Measurements from ENCODE around the gene CPB2.

The CPB2 gene

GRCh38 chr13:46136688-46137087 is 31.9 kb upstream of the CPB2 start:
- Histone ChIP-seq H3K36me3 (replicated peaks) (no peaks in the 10 kb centered on the region), H3K27me3 (ENCODE audit: low read depth) (no peaks in the 10 kb centered on the region), H3K4me3 (no peak overlapping the region), H3K4me1 (no peaks in the 10 kb centered on the region), H3K9me3 (no peaks in the 10 kb centered on the region)
- in situ Hi-C loops (cut with MboI; ENCODE audit: low sequenced_read_pairs), result loop anchor here (25.0 kb wide), 1 partner anchor 524 kb away; the partner anchor contains the start of gene ERICH6B
- DNase-seq (ENCODE audit: low spot score in 2 of 2), result no peak

- Histone ChIP-seq H3K4me3 (no peak overlapping the region), H3K9me3 (no peaks in the 10 kb centered on the region), H3K36me3 (replicated peaks) (no peaks in the 10 kb centered on the region), H3K27me3 (ENCODE audit: low read depth) (no peaks in the 10 kb centered on the region), H3K4me1 (no peaks in the 10 kb centered on the region)
- DNase-seq (ENCODE audit: low spot score in 2 of 2), result no peak
- in situ Hi-C loops (cut with MboI; ENCODE audit: low sequenced_read_pairs), result loop anchor here (25.0 kb wide), 1 partner anchor 523 kb away; the partner anchor contains the start of gene ERICH6B
Measured at GRCh38 chr13:46134961-46135522, 30.2 kb upstream of the CPB2 start.

DNA sequence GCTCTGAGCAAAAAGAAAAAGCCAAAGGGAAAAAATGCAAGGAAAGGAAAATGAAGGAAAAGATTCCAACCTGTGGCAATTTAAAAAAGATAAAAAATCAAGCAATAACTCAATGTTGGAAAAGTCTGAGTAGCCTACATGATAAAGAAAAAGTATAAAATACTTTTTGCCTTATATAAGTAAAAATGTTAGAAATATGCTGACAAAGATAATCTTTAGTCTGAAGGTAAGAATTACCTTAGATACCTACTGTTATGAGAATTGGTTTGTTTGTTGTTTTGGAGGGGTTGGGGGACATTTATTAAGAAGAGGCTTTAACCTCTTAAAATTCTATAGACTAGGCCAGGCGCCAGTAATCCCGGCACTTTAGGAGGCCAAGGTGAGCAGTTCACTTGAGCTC is 29.7 kb upstream of the CPB2 start:
- in situ Hi-C loops (cut with MboI; ENCODE audit: low sequenced_read_pairs), result loop anchor here (25.0 kb wide), 1 partner anchor 522 kb away; the partner anchor contains the start of gene ERICH6B
- Histone ChIP-seq H3K36me3 (replicated peaks) (no peaks in the 10 kb centered on the region), H3K4me1 (no peaks in the 10 kb centered on the region), H3K9me3 (no peaks in the 10 kb centered on the region), H3K4me3 (no peak overlapping the region), H3K27me3 (ENCODE audit: low read depth) (no peaks in the 10 kb centered on the region)
- no peak for DNase-seq (ENCODE audit: low spot score in 2 of 2)

GRCh38 chr13:46132109-46132508 is 27.3 kb upstream of the CPB2 start:
- H3K27me3 ChIP-seq (ENCODE audit: low read depth), result no peaks in the 10 kb centered on the region; the same call in 1 of the 2 replicates
- no peaks in the 10 kb centered on the region for H3K36me3 ChIP-seq (replicated peaks)
- in situ Hi-C loops (cut with MboI; ENCODE audit: low sequenced_read_pairs), result loop anchor here (25.0 kb wide), 1 partner anchor 520 kb away; the partner anchor contains the start of gene ERICH6B
- no peaks in the 10 kb centered on the region for H3K9me3 ChIP-seq
- H3K4me1 ChIP-seq, result no peaks in the 10 kb centered on the region
- H3K4me3 ChIP-seq, result no peak overlapping the region
- DNase-seq (ENCODE audit: low spot score in 2 of 2), result no peak

- Histone ChIP-seq H3K27me3 (ENCODE audit: low read depth) (no peaks in the 10 kb centered on the region; the same call in 1 of the 2 replicates), H3K36me3 (replicated peaks) (no peaks in the 10 kb centered on the region), H3K9me3 (no peaks in the 10 kb centered on the region), H3K4me1 (no peaks in the 10 kb centered on the region), H3K4me3 (no peak overlapping the region)
- in situ Hi-C loops (cut with MboI; ENCODE audit: low sequenced_read_pairs), result loop anchor here (25.0 kb wide), 1 partner anchor 519 kb away; the partner anchor contains the start of gene ERICH6B
- no peak for DNase-seq (ENCODE audit: low spot score in 2 of 2)
Measured at GRCh38 chr13:46131705-46132104, 26.9 kb upstream of the CPB2 start.

- no peak for DNase-seq (ENCODE audit: low spot score in 2 of 2)
- no peaks in the 10 kb centered on the region for H3K4me1 ChIP-seq
- H3K27me3 ChIP-seq (ENCODE audit: low read depth), result no peaks in the 10 kb centered on the region; the same call in 1 of the 2 replicates
- H3K4me3 ChIP-seq, result no peak overlapping the region
- no peaks in the 10 kb centered on the region for H3K9me3 ChIP-seq
- in situ Hi-C loops (cut with MboI; ENCODE audit: low sequenced_read_pairs), result loop anchor here (25.0 kb wide), 1 partner anchor 518 kb away; the partner anchor contains the start of gene ERICH6B
- no peaks in the 10 kb centered on the region for H3K36me3 ChIP-seq (replicated peaks)
Measured at GRCh38 chr13:46129955-46130618, 25.3 kb upstream of the CPB2 start.

GRCh38 chr13:46129124-46129523 is 24.3 kb upstream of the CPB2 start:
- Histone ChIP-seq H3K9me3 (no peaks in the 10 kb centered on the region), H3K27me3 (ENCODE audit: low read depth) (no peaks in the 10 kb centered on the region; the same call in 1 of the 2 replicates), H3K4me3 (no peak overlapping the region), H3K36me3 (replicated peaks) (no peaks in the 10 kb centered on the region), H3K4me1 (no peaks in the 10 kb centered on the region)
- no peak for DNase-seq (ENCODE audit: low spot score in 2 of 2)
- in situ Hi-C loops (cut with MboI; ENCODE audit: low sequenced_read_pairs), result loop anchor here (25.0 kb wide), 1 partner anchor 517 kb away; the partner anchor contains the start of gene ERICH6B

- Histone ChIP-seq H3K27me3 (ENCODE audit: low read depth) (no peaks in the 10 kb centered on the region; the same call in 1 of the 2 replicates), H3K4me3 (no peak overlapping the region), H3K4me1 (no peaks in the 10 kb centered on the region), H3K9me3 (no peaks in the 10 kb centered on the region), H3K36me3 (replicated peaks) (no peaks in the 10 kb centered on the region)
- no peak for DNase-seq (ENCODE audit: low spot score in 2 of 2)
- in situ Hi-C loops (cut with MboI; ENCODE audit: low sequenced_read_pairs), result loop anchor here (25.0 kb wide), 1 partner anchor 515 kb away; the partner anchor contains the start of gene ERICH6B
Measured at GRCh38 chr13:46127358-46128023, 22.7 kb upstream of the CPB2 start.

DNA sequence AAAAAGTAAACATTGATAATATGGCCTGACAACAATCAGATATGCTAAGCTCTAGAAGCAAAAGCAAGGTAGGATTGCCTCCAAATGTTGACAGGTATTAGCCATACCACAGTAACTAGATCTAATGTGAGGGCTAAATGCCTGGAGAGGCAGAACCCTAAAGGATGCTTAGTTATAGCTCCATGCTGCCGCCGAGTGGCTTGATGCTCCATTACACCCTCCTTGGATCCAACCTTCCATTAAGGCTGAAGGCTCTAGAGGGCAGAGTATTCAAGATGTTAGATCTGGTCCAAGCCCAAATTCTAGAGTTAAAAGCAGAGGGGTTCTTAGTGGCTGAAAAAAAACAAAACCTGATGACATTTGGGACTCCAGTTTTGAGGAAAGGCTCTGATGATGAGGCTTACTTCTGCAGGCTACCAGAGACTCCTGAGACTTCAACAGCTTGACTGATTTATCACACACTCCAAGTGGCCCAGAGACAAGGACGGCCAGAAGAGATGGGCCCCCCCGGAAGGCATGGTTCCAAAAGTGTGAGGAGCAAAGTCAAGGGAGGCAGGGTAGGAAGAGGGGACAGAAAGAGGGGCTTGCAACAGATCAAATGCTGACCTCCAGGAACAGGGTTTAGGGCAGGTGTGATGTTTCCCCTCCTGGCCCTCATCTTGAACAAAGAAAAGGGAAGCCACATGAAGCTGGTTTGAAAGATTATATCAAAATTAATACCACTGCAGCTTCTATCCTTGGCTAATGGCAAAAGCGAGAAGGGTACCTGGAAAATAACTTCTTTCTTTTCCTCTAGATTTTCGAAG is 21.9 kb upstream of the CPB2 start:
- in situ Hi-C loops (cut with MboI; ENCODE audit: low sequenced_read_pairs), result loop anchor here (25.0 kb wide), 1 partner anchor 514 kb away; the partner anchor contains the start of gene ERICH6B
- peak; percentile 73 to 83 for DNase-seq (ENCODE audit: low spot score in 2 of 2)
- H3K9me3 ChIP-seq, result no peaks in the 10 kb centered on the region

GRCh38 chr13:46126056-46126455 is 21.2 kb upstream of the CPB2 start:
- in situ Hi-C loops (cut with MboI; ENCODE audit: low sequenced_read_pairs), result loop anchor here (25.0 kb wide), 1 partner anchor 514 kb away; the partner anchor contains the start of gene ERICH6B

More for the DNA sequence above, 21.9 kb upstream of the CPB2 start:
- H3K27me3 ChIP-seq (ENCODE audit: low read depth), result no peaks in the 10 kb centered on the region; the same call in 1 of the 2 replicates
- H3K4me3 ChIP-seq, result no peak overlapping the region
- H3K36me3 ChIP-seq (replicated peaks), result no peaks in the 10 kb centered on the region
- H3K4me1 ChIP-seq, result no peaks in the 10 kb centered on the region

GRCh38 chr13:46124967-46125933 is 20.4 kb upstream of the CPB2 start:
- no peak for DNase-seq (ENCODE audit: low spot score in 2 of 2)
- Histone ChIP-seq H3K27me3 (ENCODE audit: low read depth) (no peaks in the 10 kb centered on the region; the same call in 1 of the 2 replicates), H3K9me3 (no peaks in the 10 kb centered on the region), H3K4me3 (no peak overlapping the region), H3K36me3 (replicated peaks) (no peaks in the 10 kb centered on the region), H3K4me1 (no peaks in the 10 kb centered on the region)
- in situ Hi-C loops (cut with MboI; ENCODE audit: low sequenced_read_pairs), result loop anchor here (25.0 kb wide), 1 partner anchor 513 kb away; the partner anchor contains the start of gene ERICH6B

More at GRCh38 chr13:46126056-46126455, 21.2 kb upstream of the CPB2 start:
- H3K4me3 ChIP-seq, result no peak overlapping the region
- no peak for DNase-seq (ENCODE audit: low spot score in 2 of 2)
- H3K27me3 ChIP-seq (ENCODE audit: low read depth), result no peaks in the 10 kb centered on the region; the same call in 1 of the 2 replicates
- H3K4me1 ChIP-seq, result no peaks in the 10 kb centered on the region
- H3K9me3 ChIP-seq, result no peaks in the 10 kb centered on the region
- H3K36me3 ChIP-seq (replicated peaks), result no peaks in the 10 kb centered on the region

GRCh38 chr13:46124531-46124966 is 19.7 kb upstream of the CPB2 start:
- Histone ChIP-seq H3K4me3 (no peak overlapping the region), H3K36me3 (replicated peaks) (no peaks in the 10 kb centered on the region), H3K9me3 (no peaks in the 10 kb centered on the region), H3K4me1 (no peaks in the 10 kb centered on the region), H3K27me3 (ENCODE audit: low read depth) (no peaks in the 10 kb centered on the region; the same call in 1 of the 2 replicates)
- no peak for DNase-seq (ENCODE audit: low spot score in 2 of 2)
- in situ Hi-C loops (cut with MboI; ENCODE audit: low sequenced_read_pairs), result no loop called here

All from HAP-1 (cell line).